Heart left ventricle (tissue), 16 donors: ENCODE data around the gene SRPK2. TPM values are rescaled to one million over a fixed set of nuclear protein-coding genes. Genes with fewer than 3 reads are reported as not detected.

Source experiments
- ATAC-seq, 4 donors: fragments of 200-7000 bp; cut with Tn5 transposase; one replicate each; pipeline ENCODE4 v1.9.1; 2020 to 2022; ENCODE audit warnings: moderate library complexity in 4 of 4, mild to moderate bottlenecking in 3 of 4, moderate number of reproducible peaks in 1 of 4
- DNase-seq, 5 donors: peaks; one replicate each; pipeline ENCODE4 v3.0.0-alpha.2; 2020
- H3K27ac ChIP-seq, 12 donors: fragments of 200-600 bp; sonication (generic) in 4 of 12; one replicate each; pipeline versions ENCODE4 v1.5.0 to v1.8.0; 2016 to 2022; ENCODE audit warnings: mild to moderate bottlenecking in 2 of 12
- H3K27me3 ChIP-seq, 9 donors: fragments of 200-600 bp; sonication (generic) in 2 of 9; one replicate each; pipeline versions ENCODE4 v1.5.1 to v1.8.0; 2016 to 2022; ENCODE audit warnings: mild to moderate bottlenecking in 3 of 9
- H3K36me3 ChIP-seq, 9 donors: fragments of 200-600 bp; sonication (generic) in 2 of 9; one replicate each; pipeline versions ENCODE4 v1.5.0 to v1.8.0; 2018 to 2022; ENCODE audit warnings: mild to moderate bottlenecking in 2 of 9
- H3K4me1 ChIP-seq, 12 donors: fragments of 200-600 bp; sonication (generic) in 4 of 12; one replicate each; pipeline versions ENCODE4 v1.5.0 to v1.8.0; 2016 to 2022; ENCODE audit warnings: mild to moderate bottlenecking in 3 of 12
- H3K4me3 ChIP-seq, 12 donors: fragments of 200-600 bp; sonication (generic) in 4 of 12; one replicate each; pipeline versions ENCODE4 v1.5.0 to v1.8.0; 2017 to 2022; ENCODE audit warnings: mild to moderate bottlenecking in 9 of 12, moderate library complexity in 4 of 12
- H3K9me3 ChIP-seq, 12 donors: fragments of 200-600 bp; sonication (generic) in 4 of 12; one replicate each; pipeline versions ENCODE4 v1.5.0 to v1.8.0; 2016 to 2022; ENCODE audit warnings: mild to moderate bottlenecking in 1 of 12
- POLR2A ChIP-seq, 2 donors: fragments of 450-650 bp; IDR thresholded peaks; one replicate each; pipeline ENCODE4 v1.6.1; 2017; ENCODE audit warnings: antibody characterized with exemption in 2 of 2, mild to moderate bottlenecking in 2 of 2, moderate library complexity in 2 of 2
- WGBS, 4 donors: extraction: QIAGEN DNeasy Blood & Tissue Kit in 2 of 4; methylation state at CpG; one replicate each; pipeline versions ENCODE4 v1.1.5 to v1.1.7; 2013 to 2018; 5-methylcytosine and 5-hydroxymethylcytosine counted together
- intact Hi-C, 10 donors: fragments of 100-400 bp; cut with DNase I; formaldehyde crosslinking; loops; one replicate each; pipeline versions ENCODE4 v1.11.1 to v1.14.2; 2022
- polyA plus RNA-seq, 2 donors: library from polyadenylated mRNA; stranded (reverse); fragments of 200-250 nt; gene quantifications; one replicate each; pipeline ENCODE4 v1.2.3, GENCODE V29; 2013
- total RNA-seq, 9 donors: library from RNA; depleted of rRNA in 2 of 9; stranded (reverse); fragments of >200 nt in 2 of 9; fragmentation: NEBNext Ultra II Directional in 3 of 9; extraction: Animal tissue kit (Norgen Biotek cat#: 25700) in 3 of 9; gene quantifications; one replicate each; pipeline versions ENCODE4 v1.1.0 to v1.2.4, GENCODE V29; 2016 to 2023
- TF ChIP-seq, protein P1 (sequence below), 12 donors: fragments of 200-600 bp; sonication (generic) in 4 of 12; IDR thresholded peaks; one replicate each; pipeline versions ENCODE4 v1.5.0 to v1.8.0; 2018 to 2022; ENCODE audit warnings: antibody characterized with exemption in 12 of 12, mild to moderate bottlenecking in 5 of 12
- donor health status: ischemic (EF 13 %, LVEDD 7.1; RV severe dilation, severe dysfunction).
- donor health status: healthy with polysubstance abuse.
- donor health status: DM: no; HTN: yes; CAD: no.
- donor health status: DM: no; HTN: no; CAD: no.
- donor health status: ischemic (EF 25% LVEDD 6.9; RV normal size, moderate dysfunction).
- donor health status: ischemic (EF 25% LVEDD 5.7; RV mildly dilated, moderate dysfunction).
- donor health status: healthy.
- donor health status: DM: yes; HTN: yes; CAD: no.
- donor health status: ischemic (EF 35%, LVEDD 5.7; RV mildly dilated, moderate dysfunction).
- donor health status: nonischemic (EF 11% LVEDD 7.7; RV severe dilation, severe dysfunction).
- donor health status: DM: yes; HTN: yes; CAD: no.
- donor health status: PGD.
- donor health status: ischemic (EF 29% LVEDD 5.4; RV normal size, mild dysfunction).
- donor health status: nonischemic (EF 23%, LVEDD 6.1; RV moderate dilation, normal function).

Gene SRPK2
- total and polyA plus RNA-seq, 11 donors = 8.6 to 42.4 (median 33.5) TPM

DNA sequence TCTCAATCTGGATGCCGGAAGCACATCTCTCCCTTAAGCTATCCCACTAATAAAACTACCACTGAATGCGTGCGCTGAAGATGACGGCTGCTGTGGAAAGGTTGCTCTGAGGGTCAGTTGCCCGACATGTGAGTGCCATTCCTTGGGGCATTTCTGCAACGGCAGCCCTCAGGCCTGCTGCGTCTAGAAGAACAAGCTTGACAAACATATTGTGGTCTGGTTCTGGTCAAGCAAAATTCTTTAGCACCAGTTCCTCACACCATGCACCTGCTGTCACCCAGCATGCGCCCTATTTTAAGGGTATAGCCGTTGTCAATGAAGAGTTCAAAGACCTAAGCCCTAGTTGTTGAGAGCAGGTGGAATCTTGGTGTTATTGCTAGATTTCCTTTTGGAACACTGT lies 184.2 kb downstream of the SRPK2 start:
- 86 to 98% (median 93%) methylated on average over 9 of the region's 9 CpGs for whole genome bisulfite sequencing, 4 donors
- ATAC-seq = no peak
- no peaks in the 10 kb centered on the region for H3K9me3 ChIP-seq
- TF ChIP-seq POLR2A (IDR thresholded peaks at IDR 0.05) = no peak
- TF ChIP-seq, protein P1, sequence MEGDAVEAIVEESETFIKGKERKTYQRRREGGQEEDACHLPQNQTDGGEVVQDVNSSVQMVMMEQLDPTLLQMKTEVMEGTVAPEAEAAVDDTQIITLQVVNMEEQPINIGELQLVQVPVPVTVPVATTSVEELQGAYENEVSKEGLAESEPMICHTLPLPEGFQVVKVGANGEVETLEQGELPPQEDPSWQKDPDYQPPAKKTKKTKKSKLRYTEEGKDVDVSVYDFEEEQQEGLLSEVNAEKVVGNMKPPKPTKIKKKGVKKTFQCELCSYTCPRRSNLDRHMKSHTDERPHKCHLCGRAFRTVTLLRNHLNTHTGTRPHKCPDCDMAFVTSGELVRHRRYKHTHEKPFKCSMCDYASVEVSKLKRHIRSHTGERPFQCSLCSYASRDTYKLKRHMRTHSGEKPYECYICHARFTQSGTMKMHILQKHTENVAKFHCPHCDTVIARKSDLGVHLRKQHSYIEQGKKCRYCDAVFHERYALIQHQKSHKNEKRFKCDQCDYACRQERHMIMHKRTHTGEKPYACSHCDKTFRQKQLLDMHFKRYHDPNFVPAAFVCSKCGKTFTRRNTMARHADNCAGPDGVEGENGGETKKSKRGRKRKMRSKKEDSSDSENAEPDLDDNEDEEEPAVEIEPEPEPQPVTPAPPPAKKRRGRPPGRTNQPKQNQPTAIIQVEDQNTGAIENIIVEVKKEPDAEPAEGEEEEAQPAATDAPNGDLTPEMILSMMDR (IDR thresholded peaks at IDR 0.05) = no peak
- intact Hi-C loops = no loop called here
- H3K27me3 ChIP-seq = no peaks in the 10 kb centered on the region
- no peak overlapping the region for H3K27ac ChIP-seq
- no peak overlapping the region for H3K4me3 ChIP-seq
- peaks cover 0 to 14% (median 6%) of the 10 kb centered on the region in 12 donors for H3K4me1 ChIP-seq
- peaks cover 0 to 29% (median 0%) of the 10 kb centered on the region in 9 donors for H3K36me3 ChIP-seq
- DNase-seq = no peak

- DNase-seq = no peak
- Histone ChIP-seq H3K27me3 (no peaks in the 10 kb centered on the region), H3K36me3 (peaks cover 0 to 29% (median 0%) of the 10 kb centered on the region in 9 donors), H3K4me3 (no peak overlapping the region), H3K9me3 (no peaks in the 10 kb centered on the region), H3K27ac (no peak overlapping the region), H3K4me1 (peaks cover 0 to 22% (median 11%) of the 10 kb centered on the region in 12 donors)
- ATAC-seq = no peak
- intact Hi-C loops = no loop called here
- 60 to 75% (median 67%) methylated on average over 3 of the region's 3 CpGs for WGBS, 4 donors
- TF ChIP-seq, protein P1 (IDR thresholded peaks at IDR 0.05) = no peak
- no peak for TF ChIP-seq POLR2A (IDR thresholded peaks at IDR 0.05)
These were observed 186.1 kb downstream of the SRPK2 start for GRCh38 chr7:105202616-105203015.

DNA sequence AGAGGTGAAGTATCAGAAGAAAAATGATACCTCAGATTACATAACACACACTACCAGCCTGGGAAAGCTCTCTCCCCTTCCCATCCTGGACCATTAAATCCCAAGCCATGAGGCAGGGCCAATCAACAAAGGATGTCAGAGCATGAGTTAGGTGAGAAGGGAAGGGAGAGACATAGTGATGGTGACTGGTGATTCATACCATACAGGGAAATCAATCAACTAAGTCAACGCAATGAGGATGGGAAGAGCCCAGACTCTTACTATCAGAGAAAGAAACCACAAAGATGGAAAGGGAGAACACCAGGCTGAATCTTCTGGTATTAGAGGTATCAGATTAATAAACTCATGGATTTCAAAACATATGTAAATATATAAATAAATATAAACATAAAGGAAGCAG lies 189.3 kb downstream of the SRPK2 start:
- TF ChIP-seq, protein P1 (IDR thresholded peaks at IDR 0.05) = no peak
- TF ChIP-seq POLR2A (IDR thresholded peaks at IDR 0.05) = no peak
- ATAC-seq = no peak
- intact Hi-C loops = no loop called here

GRCh38 chr7:105198223-105198622 lies 190.5 kb downstream of the SRPK2 start:
- no peaks in the 10 kb centered on the region for H3K27me3 ChIP-seq
- H3K4me3 ChIP-seq = no peak overlapping the region
- intact Hi-C loops = no loop called here
- ATAC-seq = peak; percentile 57 to 77 (median 65)
- peaks cover 0 to 35% (median 10%) of the 10 kb centered on the region in 12 donors for H3K4me1 ChIP-seq
- no peak overlapping the region for H3K27ac ChIP-seq
- H3K9me3 ChIP-seq = no peaks in the 10 kb centered on the region
- peaks cover 0 to 27% (median 0%) of the 10 kb centered on the region in 9 donors for H3K36me3 ChIP-seq
- 21 to 31% (median 29%) methylated on average over 2 of the region's 2 CpGs for WGBS, 4 donors
- TF ChIP-seq, protein P1 (IDR thresholded peaks at IDR 0.05) = no peak
- no peak for TF ChIP-seq POLR2A (IDR thresholded peaks at IDR 0.05)
- DNase-seq = peak in 1 of 5 donors; percentile 30

More for the DNA sequence above, 189.3 kb downstream of the SRPK2 start:
- DNase-seq = no peak
- peaks cover 0 to 29% (median 0%) of the 10 kb centered on the region in 9 donors for H3K36me3 ChIP-seq
- H3K27ac ChIP-seq = no peak overlapping the region
- peaks cover 0 to 35% (median 10%) of the 10 kb centered on the region in 12 donors for H3K4me1 ChIP-seq
- H3K27me3 ChIP-seq = no peaks in the 10 kb centered on the region
- no peaks in the 10 kb centered on the region for H3K9me3 ChIP-seq
- H3K4me3 ChIP-seq = no peak overlapping the region
- 93 to 100% (median 94%) methylated on average over 1 of the region's 1 CpG for WGBS, 4 donors
